NCI-H2171 treated with DMSO at 0.1 percent for 48 hours (cell line): ENCODE results near the gene PRIM2.
A peak's percentile ranks its signal among the peaks of the same experiment; 100 is the strongest.
"Not testable (repeated sequence)": the region's sequence is repeated elsewhere in the genome, so short reads cannot be mapped to it uniquely, and the experiment has no call there.

Experiments
- DNase-seq: peaks from one replicate; lab custom pipeline; 2025; lab: John Stamatoyannopoulos, UW

PRIM2 gene, protein sequence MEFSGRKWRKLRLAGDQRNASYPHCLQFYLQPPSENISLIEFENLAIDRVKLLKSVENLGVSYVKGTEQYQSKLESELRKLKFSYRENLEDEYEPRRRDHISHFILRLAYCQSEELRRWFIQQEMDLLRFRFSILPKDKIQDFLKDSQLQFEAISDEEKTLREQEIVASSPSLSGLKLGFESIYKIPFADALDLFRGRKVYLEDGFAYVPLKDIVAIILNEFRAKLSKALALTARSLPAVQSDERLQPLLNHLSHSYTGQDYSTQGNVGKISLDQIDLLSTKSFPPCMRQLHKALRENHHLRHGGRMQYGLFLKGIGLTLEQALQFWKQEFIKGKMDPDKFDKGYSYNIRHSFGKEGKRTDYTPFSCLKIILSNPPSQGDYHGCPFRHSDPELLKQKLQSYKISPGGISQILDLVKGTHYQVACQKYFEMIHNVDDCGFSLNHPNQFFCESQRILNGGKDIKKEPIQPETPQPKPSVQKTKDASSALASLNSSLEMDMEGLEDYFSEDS

DNA sequence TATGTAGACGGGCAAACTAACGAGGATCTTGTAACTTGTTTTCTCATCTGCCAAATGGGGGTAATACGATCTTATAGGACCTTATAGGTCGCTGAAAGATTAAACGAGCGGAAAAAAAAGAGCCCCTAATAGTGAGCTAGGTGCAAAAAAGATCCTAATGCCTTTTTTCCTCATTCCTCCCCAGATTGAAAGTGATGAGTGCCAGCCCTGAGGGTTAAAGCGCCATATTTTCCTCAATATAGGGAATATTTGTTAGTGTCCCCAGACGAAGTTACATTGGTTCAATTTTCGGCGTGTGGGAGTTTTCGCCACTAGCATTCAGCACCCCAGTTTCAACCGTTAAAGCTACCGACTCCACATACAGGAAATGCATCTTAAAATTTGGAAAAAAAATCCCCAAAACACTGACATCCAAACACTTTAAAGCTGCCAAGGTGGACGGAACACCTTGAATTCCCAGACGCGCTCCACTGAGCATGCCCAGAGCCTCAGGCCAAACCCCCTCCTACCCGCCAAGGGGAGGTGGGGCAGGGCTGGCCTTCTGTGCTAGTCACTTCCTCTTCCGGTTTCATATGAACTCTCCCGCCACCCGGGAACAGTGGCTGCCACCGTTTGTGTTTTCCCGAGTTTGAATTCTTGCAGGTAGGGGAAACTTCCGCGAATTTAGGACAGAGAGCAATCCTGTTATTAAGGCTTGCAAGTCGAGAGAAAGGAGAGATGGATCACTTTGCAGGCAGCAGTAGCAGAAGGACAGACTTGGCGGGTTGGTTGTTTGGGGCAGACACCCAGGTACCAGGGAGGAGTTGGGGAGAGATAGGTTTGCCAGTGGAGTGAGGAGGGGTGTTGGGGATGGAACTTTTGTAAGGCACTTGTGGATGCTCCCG lies at the start of gene PRIM2:
Gene PRIM2 (plus strand): TSS at position 571 of the 884 bp plus-strand sequence. CDS start 816 bp downstream, outside the sequence.
- DNase-seq, result peak; percentile 95

DNA sequence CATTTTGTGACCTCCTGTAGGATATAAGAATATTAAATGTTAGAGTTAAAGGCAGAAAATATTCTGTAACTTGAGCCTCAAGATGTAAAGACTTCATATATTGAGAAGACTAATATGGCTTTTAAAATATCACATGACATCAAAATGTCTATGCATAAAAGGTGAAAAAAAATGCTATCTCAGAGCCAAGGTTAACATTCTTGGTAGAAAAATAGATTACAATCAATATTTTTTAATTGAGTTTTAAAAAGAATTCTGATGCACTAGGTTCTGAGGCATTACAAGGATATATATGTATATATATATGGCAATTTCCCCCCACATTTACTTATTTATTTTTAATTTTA lies 49.2 kb upstream of the PRIM2 start:
- no peak for DNase-seq

DNA sequence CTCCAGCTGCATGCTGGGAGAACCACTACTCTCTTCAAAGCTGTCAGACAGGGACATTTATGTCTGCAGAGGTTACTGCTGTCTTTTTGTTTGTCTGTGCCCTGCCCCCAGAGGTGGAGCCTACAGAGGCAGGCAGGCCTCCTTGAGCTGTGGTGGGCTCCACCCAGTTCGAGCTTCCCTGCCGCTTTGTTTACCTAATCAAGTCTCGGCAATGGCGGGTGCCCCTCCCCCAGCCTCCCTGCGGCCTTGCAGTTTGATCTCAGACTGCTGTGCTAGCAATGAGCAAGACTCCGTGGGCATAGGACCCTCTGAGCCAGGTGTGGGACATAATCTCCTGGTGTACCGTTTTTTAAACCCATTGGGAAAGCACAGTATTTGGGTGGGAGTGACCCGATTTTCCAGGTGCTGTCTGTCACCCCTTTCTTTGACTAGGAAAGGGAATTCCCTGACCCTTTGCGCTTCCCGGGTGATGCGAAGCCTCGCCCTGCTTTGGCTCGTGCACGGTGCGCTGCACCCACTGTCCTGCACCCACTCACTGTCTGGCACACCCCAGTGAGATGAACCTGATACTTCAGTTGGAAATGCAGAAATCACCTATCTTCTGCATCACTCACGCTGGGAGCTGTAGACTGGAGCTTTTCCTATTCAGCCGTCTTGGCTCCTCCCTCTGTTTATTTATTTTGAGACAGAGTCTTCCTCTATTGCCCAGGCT lies 43.2 kb upstream of the PRIM2 start:
- DNase-seq, result not testable (repeated sequence)

DNA sequence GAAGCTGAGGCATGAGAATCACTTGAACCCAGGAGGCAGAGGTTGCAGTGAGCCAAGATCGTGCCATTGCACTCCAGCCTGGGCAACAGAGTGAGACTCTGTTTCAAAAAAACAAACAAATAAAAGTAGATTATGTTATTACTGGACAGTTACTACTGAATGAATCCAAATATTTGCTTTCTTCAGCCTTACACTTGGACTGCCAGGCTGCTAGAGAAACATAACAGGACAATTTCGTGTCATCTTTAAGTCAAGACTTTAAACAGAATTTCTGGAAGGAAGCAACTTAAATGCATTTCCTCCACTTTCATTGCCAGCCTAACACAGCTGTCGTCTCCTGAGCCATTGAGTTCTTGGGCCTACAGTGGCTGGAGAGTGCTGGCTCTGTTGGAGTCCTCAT lies 42.0 kb upstream of the PRIM2 start:
- DNase-seq, result no peak

DNA sequence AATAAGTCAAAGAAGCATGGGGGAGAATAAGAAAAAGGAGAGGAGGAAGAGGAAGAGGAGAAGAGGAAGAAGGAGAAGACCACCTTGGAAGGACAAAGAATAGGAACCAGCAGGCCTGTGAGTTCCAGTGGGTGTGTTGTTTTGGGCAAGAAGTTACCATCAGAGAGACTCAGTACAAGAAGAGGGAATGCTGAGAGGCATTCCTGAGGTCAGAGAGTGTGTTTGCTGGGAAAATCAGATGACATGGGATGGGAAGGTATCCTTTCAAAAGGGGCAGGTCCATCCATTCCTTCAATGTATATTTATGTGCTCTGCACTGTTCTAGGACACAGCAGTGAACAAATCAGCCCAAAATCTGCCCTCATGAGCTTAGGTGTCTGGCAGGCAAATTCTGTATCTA lies 40.5 kb upstream of the PRIM2 start:
- no peak for DNase-seq

DNA sequence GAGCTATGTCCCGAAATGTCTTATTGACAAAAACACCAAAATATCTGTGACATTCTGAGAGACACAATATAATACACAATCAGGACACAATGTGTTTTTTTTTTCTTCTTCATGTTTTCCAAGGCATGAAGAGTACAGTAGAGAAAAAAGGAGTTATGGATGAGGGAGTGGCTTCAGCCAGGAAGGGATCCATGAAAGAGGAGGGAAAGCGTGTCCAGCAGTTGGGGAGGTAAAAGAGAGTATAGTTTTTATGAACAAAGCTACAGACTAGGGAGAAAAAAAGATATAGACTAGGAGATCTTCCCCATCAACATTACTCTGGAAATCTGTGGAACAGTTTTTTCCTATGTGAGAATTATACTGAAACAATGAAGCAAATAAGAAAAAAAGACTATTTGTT lies 38.9 kb upstream of the PRIM2 start:
- DNase-seq, result no peak

DNA sequence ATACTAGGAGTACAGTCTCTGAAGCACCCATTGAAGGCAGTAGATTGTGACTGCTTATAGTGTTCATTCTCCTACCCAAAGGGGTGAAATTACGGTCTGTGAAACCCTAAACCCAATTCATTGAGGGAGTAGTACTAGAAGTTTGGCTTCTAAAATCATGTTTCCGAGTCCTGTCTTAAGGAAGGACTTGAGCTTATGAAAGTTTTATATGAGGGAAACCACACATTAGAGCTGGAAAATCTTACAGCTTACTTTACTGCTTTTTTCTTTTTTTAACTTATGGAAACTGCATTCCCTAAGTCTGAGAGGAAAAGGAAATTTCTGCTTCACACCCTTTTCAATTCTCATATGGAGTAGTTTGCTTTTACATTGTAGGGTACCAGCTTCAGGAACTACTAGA lies 38.4 kb upstream of the PRIM2 start:
- DNase-seq, result no peak

DNA sequence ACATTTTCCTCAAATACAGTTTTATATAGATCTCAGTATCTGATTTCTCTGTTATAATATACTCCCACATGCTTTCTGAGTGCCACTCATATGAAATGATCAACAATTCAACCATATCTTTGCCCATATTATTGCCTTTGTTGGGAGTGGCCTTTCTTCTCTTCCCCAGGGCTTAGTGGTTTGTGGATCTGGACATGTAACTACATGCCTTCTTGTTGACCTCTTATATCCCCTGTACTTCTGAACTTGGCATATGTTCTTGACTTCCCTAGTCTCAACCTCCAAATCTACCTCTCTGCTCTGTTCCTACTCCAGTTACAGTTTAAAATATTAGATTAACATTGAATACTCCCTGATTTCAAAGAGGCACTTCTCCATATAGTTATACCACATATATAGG lies 34.3 kb upstream of the PRIM2 start:
- no peak for DNase-seq

DNA sequence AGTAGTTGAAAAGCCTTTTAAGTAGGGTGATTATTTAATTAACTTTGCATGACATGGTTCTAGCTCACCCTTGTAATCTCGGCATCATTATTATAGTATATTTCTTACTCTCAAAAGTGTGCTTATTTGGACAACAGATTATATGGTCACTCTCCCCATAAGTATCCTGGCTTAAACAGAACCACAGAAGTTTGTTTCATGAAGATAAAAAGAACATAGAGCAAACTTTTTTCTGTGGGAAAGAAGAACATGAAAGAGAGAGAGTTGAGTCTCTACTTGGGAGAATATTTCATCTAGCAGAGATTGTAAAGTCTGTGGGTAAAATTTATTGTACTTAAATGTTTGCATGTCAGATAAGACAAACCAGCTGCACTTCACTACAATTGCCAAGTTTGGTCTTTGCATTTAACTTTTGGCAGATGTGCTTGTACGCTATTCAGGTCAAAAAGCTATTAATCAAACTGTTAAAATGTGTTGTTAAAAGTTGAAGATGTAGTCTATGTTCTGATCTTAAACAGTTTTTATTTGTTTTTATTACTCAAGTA lies 33.4 kb upstream of the PRIM2 start:
- DNase-seq, result no peak

DNA sequence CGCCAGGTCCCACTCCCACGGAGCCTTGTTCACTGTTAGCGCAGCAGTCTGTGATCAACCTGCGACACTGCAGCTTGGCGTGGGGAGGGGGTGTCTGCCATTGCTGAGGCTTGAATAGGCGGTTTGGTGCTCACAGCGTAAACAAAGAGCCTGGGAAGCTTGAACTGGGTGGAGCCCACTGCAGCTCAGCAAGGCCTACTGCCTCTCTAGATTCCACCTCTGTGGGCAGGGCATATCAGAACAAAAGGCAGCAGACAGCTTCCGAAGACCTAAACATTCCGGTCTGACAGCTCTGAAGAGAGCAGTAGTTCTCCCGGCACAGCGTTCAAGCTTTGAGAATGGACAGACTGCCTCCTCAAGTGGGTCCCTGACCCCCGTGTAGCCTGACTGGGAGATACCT lies 29.3 kb upstream of the PRIM2 start:
- not testable (repeated sequence) for DNase-seq

DNA sequence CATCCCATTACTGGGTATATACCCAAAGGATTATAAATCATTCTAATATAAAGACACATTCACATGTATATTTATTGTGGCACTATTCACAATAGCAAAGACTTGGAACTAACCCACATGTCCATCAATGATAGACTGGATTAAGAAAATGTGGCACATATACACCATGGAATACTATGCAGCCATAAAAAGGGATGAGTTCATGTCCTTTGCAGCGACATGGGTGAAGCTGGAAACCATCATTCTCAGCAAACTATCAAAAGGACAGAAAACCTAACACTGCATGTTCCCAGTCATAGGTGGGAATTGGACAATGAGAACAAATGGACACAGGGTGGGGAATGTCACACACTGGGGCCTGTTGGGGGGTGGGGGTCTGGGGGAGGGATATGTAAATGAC lies 24.0 kb upstream of the PRIM2 start:
- DNase-seq, result not testable (repeated sequence)

DNA sequence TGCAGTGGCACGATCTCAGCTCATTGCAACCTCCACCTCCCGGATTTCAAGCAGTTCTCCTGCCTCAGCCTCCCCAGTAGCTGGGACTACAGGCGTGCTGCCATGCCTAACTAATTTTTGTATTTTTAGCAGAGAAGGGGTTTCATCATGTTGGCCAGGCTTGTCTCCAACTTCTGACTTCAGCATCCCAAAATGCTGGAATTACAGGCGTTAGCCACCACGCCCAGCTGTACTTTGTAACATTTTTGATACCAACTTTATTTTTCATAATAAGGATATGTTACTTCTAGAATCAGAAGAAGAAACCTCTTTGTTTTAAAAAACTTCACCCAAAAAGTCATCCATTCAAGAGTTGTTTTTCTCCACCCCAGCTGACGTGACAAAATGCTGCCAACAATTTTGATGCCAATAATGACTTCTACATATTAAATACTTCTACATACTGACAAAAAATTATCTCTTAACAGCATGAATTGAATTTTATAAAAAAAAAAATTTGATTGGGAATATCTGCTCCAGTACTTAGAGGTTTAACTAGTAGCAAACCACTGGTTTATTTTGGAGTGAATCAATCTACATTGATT lies 22.5 kb upstream of the PRIM2 start:
- no peak for DNase-seq

DNA sequence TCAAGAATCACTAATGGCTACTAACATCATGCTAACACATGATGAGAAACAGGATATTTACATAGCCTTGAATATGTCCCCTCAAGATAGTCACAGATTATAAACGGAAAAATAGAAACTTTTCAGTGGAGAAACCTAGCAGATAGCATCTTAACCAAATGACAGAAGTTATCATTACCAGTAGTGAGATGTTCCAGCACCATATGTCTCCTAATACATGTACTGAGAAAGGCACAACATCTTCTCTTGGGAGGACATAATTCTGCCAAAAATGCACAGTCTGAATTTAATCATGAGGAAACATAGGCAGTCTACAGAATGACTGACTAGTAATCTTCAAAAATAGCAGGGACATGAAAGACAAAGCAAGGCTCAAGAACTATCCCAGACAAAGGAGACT lies 19.9 kb upstream of the PRIM2 start:
- peak; percentile 15 for DNase-seq

DNA sequence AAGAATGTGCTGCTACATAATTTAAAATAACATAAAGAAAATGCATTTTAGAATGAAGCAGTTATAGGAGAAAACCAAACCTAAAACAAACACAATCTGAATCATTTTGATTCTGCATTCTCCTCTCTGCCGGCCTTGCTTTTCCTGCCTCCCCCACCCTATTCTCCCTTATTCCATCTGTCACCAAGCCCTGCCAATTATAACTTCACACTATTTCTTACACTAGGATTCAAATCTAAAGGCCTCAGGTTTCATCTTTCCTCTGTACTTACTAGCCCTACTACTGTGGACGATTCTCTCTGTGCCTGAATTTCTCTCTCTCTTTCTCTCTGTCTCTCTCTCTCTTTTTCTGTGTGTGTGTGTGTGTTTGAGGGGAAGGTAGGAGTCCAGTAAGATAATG lies 18.7 kb upstream of the PRIM2 start:
- peak; percentile 85 for DNase-seq

DNA sequence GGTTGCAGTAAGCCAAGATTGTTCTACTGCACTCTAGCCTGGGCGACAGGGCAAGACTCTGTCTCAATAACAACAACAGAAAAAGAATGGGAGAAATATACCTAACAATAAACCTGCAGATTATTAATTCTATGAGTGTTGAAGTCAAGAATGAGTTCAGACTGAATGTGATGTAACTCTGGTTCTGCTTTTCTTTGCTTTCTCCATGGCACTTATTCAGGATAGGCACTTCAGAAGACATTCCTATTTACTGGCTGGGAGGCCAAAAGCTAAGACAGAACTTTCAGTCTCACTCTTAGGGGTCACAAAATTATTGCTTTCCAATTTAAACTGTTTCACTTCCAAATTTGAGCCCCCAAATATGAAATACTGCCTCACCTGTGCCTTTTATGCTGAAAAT lies 15.7 kb upstream of the PRIM2 start:
- DNase-seq, result no peak

DNA sequence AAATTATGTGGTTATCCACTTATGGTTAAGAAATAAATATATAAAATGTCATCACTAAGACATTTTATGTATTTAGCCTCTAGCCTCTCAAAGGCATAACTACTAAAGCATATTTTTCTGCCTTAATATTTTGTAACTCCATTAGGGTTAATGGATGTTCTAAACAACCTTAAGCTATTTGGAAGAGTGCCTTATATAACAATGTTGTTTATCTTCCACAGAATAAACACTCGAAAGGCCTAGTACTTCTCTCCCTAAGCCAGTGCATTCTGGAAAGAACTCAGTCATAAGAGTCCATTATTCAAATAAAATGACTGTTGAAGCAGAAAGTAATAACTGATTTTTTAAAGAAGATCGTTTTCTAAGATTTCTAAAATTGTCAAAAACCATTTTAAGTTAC lies 15.0 kb upstream of the PRIM2 start:
- no peak for DNase-seq

DNA sequence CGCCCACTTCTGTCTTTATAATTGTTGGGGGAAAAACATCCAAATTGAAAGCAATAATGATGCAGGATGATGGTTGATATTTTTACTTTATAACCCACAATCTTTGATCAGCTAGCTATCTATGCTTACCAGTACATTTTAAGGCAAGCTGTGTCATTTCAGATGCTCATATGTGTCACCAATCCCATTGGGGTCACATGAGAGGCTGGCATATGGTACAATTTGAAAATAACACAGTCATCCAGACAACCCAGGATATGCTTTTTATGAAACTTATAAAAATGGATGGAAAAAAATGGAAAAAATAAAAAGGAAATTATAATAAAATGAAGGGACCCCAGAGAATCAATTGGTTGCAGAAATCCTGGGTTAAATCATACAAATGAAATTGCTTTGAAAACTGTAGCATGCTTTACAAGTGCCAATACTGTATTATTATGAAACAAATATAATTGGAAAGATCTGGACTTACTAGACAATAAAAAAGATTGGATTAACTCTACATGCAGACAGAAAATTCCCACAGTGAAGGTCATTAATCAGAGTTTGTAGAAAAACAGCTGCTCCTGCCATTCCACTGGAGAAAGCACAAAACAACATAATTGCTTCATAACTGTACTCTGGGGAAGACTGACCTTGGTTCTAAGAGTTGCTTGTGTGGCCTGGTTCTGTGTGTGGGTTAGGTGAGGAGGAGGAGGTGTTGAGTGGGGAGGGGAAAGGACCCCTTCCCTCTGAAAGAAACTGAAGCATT lies 13.3 kb upstream of the PRIM2 start:
- DNase-seq, result no peak

DNA sequence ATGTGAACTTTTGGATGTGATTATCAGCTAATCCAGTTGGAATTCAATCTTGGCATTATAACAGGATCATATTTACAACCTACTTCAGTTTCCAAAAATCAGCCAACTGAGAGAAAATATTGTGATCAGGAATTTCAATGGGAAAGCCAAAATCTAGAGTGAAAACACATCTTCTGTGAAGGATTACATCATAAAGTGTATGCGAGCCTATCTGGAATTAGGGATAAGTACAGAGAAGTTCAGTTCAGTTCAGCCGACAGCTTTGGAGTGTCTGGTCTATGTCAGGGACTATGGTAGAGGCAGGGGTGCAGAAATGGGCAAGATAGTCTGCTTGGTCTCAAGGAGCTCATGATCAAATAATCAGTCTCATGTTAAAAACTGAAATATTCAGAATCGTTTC lies 12.3 kb upstream of the PRIM2 start:
- no peak for DNase-seq

DNA sequence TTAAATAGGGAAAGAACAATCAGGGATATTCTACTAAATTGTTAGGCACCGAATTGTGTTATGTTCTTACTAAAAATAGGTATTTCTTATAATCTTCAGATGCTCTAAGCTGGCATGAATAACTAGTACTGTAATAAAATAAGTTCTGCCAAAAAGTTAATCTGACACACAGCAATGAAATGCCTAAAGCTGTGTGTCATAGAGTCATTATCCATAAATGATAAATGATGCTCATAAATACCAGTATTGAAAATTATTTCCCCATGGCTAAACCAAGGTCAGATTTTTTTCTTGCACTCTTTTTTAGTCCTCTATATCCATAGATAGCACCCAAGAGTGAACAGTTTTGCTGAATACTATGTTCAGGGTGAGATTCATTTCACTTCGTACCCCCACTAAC lies 11.7 kb upstream of the PRIM2 start:
- DNase-seq, result no peak

DNA sequence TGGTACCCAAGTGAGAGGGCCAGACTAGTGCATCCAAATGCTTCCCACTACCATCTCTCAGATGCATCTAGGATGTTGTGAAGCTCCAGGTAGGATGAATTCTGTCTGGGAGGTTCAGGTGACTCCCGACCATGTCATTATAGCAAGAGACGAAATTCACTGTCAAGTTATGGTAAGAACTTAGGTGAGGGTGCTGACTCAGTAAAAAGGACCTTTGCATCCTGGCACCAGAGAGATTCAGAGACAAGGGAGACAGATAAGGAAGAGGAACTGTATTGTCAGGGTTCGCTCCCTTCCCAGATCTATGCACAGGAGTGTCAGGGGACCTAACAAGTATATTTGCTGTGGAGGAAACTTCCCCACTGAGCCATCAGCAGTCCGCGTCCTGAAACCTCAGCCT lies 11.2 kb upstream of the PRIM2 start:
- DNase-seq, result no peak

DNA sequence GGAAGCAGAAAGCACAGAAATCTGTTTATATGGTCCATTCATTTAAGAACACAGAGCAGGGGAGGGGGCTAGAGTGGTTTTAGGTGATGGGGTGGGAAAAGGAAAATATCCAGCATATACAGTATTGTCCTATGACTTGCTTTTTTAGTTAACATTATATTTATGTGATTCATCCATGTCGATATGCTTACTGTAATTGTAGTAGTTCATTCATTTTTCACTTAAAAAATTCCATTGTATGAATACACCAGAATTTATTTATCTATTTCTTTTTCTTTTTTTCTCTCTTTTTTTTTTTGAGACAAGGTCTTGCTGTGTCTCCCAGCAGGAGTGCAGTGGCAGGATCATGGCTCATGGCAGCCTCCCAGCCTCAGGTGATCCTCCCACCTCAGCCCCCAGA lies 9.6 kb upstream of the PRIM2 start:
- no peak for DNase-seq
